ENCODE data around the gene VPS35L. TPM values are rescaled to one million over a fixed set of nuclear protein-coding genes. Genes with fewer than 3 reads are reported as not detected.

The VPS35L gene
- total RNA-seq, 4 donors from 2014 or later = 41.4 to 68.1 (median 61.1) TPM

DNA sequence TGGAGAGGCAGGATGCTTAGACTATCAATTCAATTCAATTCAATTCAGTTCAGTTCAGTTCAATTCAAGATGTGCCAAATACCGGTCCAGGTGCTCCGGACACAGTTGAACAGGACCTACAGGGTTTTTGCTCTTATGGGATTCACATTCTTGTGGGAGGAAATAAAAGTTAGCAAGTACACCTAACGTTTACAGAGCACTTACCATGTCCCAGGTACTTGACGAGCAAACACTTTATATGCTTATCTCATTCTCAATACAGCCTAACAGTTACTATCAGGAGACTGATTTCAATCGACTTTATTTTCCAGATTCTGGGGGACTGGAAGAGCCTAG, 33.1 kb upstream of the VPS35L start:
- H3K4me3 ChIP-seq = peak overlapping the region in 2 of 4 donors; percentile 88 to 95
- H3K27ac ChIP-seq = peak overlapping the region; percentile 55 to 96 (median 94)
- DNase-seq (ENCODE audit: low spot score in 2 of 2) = no peak
- WGBS, 2 donors = 47 to 51% methylated on average over 5 of the region's 5 CpGs
- TF ChIP-seq POLR2A (IDR thresholded peaks at IDR 0.05) (no peak), EP300 (IDR thresholded peaks at IDR 0.05) (no peak)
- TF ChIP-seq, protein P1, sequence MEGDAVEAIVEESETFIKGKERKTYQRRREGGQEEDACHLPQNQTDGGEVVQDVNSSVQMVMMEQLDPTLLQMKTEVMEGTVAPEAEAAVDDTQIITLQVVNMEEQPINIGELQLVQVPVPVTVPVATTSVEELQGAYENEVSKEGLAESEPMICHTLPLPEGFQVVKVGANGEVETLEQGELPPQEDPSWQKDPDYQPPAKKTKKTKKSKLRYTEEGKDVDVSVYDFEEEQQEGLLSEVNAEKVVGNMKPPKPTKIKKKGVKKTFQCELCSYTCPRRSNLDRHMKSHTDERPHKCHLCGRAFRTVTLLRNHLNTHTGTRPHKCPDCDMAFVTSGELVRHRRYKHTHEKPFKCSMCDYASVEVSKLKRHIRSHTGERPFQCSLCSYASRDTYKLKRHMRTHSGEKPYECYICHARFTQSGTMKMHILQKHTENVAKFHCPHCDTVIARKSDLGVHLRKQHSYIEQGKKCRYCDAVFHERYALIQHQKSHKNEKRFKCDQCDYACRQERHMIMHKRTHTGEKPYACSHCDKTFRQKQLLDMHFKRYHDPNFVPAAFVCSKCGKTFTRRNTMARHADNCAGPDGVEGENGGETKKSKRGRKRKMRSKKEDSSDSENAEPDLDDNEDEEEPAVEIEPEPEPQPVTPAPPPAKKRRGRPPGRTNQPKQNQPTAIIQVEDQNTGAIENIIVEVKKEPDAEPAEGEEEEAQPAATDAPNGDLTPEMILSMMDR (IDR thresholded peaks at IDR 0.05) = no peak
- H3K4me1 ChIP-seq = peaks cover 0 to 69% (median 23%) of the 10 kb centered on the region in 4 donors
- H3K27me3 ChIP-seq = no peaks in the 10 kb centered on the region
- no peaks in the 10 kb centered on the region for H3K9me3 ChIP-seq
- H3K36me3 ChIP-seq = no peaks in the 10 kb centered on the region

DNA sequence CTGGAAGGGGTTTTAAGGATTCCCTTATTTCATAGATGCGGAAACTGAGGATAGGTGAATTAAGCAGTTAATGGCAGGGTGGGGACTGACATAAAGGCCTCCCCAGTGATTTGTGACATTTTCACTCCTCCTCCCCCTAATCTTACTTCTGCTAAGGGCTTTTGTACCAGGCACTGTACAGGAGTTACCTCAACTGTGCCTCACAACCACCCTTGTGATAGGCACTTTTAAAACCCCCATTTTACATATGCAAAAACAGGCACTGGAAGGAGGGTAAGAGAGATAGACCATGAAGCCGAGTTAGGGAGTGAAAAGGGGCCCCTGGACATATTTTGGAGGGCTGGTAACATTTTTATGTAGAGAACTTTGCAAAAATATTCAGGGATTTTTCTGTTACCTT, 32.7 kb upstream of the VPS35L start:
- no peak overlapping the region for H3K4me3 ChIP-seq
- 89 to 92% methylated on average over 2 of the region's 2 CpGs for WGBS, 2 donors
- peak overlapping the region in 2 of 4 donors; percentile 95 to 96 for H3K27ac ChIP-seq
- no peaks in the 10 kb centered on the region for H3K9me3 ChIP-seq
- H3K4me1 ChIP-seq = peaks cover 0 to 65% (median 23%) of the 10 kb centered on the region in 4 donors
- TF ChIP-seq EP300 (IDR thresholded peaks at IDR 0.05) (no peak), POLR2A (IDR thresholded peaks at IDR 0.05) (no peak)
- TF ChIP-seq, protein P1 (IDR thresholded peaks at IDR 0.05) = no peak
- DNase-seq (ENCODE audit: low spot score in 2 of 2) = no peak
- H3K27me3 ChIP-seq = no peaks in the 10 kb centered on the region
- no peaks in the 10 kb centered on the region for H3K36me3 ChIP-seq

DNA sequence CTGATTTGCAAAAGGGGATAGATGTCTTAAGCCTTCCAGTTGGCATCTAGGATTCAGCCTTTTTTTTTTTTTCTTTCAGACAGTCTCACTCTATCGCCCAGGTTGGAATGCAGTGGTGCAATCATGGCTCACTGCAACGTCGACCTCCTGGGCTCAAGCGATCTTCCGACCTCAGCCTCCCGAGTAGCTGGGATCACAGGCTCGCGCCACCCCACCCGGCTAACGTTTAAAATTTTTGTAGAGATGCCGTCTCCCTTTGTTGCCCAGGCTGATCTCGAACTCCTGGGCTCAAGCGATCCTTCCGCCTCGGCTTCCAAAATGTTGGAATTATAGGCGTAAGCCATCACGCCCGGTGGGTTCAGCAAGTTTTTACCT, 32.3 kb upstream of the VPS35L start:
- H3K27ac ChIP-seq = peak overlapping the region in 1 of 4 donors; percentile 96
- TF ChIP-seq POLR2A (IDR thresholded peaks at IDR 0.05) (no peak), EP300 (IDR thresholded peaks at IDR 0.05) (no peak)
- TF ChIP-seq, protein P1 (IDR thresholded peaks at IDR 0.05) = no peak
- WGBS, 2 donors = 77% methylated on average over 18 of the region's 18 CpGs
- H3K36me3 ChIP-seq = peaks cover 0 to 3% (median 0%) of the 10 kb centered on the region in 3 donors
- DNase-seq (ENCODE audit: low spot score in 2 of 2) = no peak
- no peaks in the 10 kb centered on the region for H3K9me3 ChIP-seq
- no peaks in the 10 kb centered on the region for H3K27me3 ChIP-seq
- peak overlapping the region in 1 of 4 donors; percentile 79 for H3K4me3 ChIP-seq
- peaks cover 0 to 61% (median 23%) of the 10 kb centered on the region in 4 donors for H3K4me1 ChIP-seq

DNA sequence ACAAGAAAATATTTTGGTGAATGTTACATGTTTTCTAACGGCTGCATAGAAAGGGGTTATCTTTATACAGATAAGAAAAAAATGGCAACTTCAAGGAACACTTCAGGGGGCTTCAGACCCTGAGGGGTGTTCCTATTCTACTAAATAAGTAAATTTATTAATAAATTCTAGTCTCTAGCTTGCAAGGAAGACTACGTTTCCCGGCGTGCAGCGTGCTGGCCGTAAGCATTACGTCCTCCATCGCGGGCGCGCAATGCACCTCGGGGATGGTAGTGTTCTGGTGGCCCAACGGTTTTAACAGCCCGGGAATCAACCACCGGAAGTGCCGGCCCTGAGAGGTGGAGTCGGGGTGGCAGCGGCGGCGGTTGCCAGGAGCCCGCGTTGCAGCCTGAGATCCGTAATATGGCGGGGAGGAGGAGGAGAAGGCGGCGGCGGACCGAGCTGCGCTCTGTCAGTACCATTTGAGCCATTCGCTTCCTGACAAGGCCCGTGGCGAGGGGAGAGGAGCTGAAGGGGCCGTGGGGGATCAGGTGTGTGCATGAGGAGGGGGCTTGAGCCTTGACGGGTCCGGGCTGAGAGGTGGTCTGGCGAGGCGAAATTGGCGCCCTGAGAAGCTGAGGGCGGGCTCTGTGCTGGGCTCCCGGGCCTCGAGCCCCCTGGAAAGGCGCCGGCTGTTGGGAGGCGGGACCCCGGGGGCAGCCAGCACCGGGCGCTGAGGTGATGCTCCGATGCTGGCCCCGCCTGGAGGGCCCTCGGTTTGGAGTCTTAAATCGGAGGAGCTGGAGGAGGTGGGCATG, 31.7 kb upstream of the VPS35L start, which contains the start of gene CCP110:
CCP110 (plus strand) TSS at position 384 of the 797 bp plus-strand sequence. CDS start 3,940 bp downstream, outside the sequence.
- no peaks in the 10 kb centered on the region for H3K9me3 ChIP-seq
- DNase-seq (ENCODE audit: low spot score in 2 of 2) = peak; percentile 93 to 94
- H3K4me3 ChIP-seq = peak within 1 kb of the TSS; percentile 73 to 92 (median 83)
- H3K27me3 ChIP-seq = no peaks in the 10 kb centered on the region
- peaks cover 0 to 8% (median 0%) of the 10 kb centered on the region in 3 donors for H3K36me3 ChIP-seq
- 1% methylated on average over 48 to 51 of the region's 51 CpGs for WGBS, 2 donors
- H3K4me1 ChIP-seq = peaks cover 0 to 56% (median 23%) of the 10 kb centered on the region in 4 donors
- peak in 1 of 2 donors; percentile 76 for TF ChIP-seq POLR2A (IDR thresholded peaks at IDR 0.05)
- TF ChIP-seq, protein P1 (IDR thresholded peaks at IDR 0.05) = peak in 1 of 5 experiments; percentile 13
- peak in 1 of 2 donors; percentile 83 for TF ChIP-seq EP300 (IDR thresholded peaks at IDR 0.05)
- H3K27ac ChIP-seq = peak within 1 kb of the TSS; percentile 55 to 96 (median 78)

DNA sequence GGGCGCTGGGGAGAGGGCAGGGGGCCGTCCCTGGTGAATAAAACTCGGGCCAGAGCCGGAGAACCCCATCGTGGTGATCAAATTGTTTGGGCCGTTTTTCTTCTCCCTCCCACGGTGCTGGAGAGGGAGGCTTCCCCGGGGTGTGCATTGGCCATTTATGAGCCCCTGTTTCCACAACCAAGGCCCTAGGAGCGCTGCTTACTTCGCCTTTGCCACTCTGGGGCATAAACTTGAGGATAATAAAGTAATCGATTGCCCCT, 31.2 kb upstream of the VPS35L start:
- H3K27ac ChIP-seq = peak overlapping the region; percentile 55 to 91 (median 73)
- DNase-seq (ENCODE audit: low spot score in 2 of 2) = no peak

More for the DNA sequence above, 31.2 kb upstream of the VPS35L start:
- Histone ChIP-seq H3K9me3 (no peaks in the 10 kb centered on the region), H3K27me3 (no peaks in the 10 kb centered on the region), H3K4me3 (peak overlapping the region; percentile 73 to 92 (median 83)), H3K4me1 (peaks cover 0 to 51% (median 23%) of the 10 kb centered on the region in 4 donors), H3K36me3 (peaks cover 0 to 12% (median 0%) of the 10 kb centered on the region in 3 donors)
- WGBS, 2 donors = 0 to 3% methylated on average over 10 to 11 of the region's 11 CpGs
- TF ChIP-seq, protein P1 (IDR thresholded peaks at IDR 0.05) = no peak
- no peak for TF ChIP-seq EP300 (IDR thresholded peaks at IDR 0.05)
- TF ChIP-seq POLR2A (IDR thresholded peaks at IDR 0.05) = no peak

Data from tibial nerve (tissue), 4 donors.